LNCaP clone FGC (cell line): ENCODE measurements around the gene FBXO41.
A peak's percentile ranks its signal among the peaks of the same experiment; 100 is the strongest.

ENCODE experiments used
- DNase-seq: peaks from one replicate; pipeline ENCODE4 v3.0.0-alpha.2; 2011; ENCODE audit warnings: low read depth
- H3K4me3 ChIP-seq: 2 replicates; pipeline ENCODE4 v1.5.1; 2011; ENCODE audit warnings: mild to moderate bottlenecking, low read depth, low read length, control low read depth
- TF ChIP-seq, protein P1 (sequence below): IDR thresholded peaks from 2 replicates; pipeline ENCODE4 v1.5.1; 2012; ENCODE audit warnings: mild to moderate bottlenecking; ENCODE audit not compliant: control insufficient read depth, insufficient read depth; ENCODE audit errors: extremely low read depth

The FBXO41 gene

DNA sequence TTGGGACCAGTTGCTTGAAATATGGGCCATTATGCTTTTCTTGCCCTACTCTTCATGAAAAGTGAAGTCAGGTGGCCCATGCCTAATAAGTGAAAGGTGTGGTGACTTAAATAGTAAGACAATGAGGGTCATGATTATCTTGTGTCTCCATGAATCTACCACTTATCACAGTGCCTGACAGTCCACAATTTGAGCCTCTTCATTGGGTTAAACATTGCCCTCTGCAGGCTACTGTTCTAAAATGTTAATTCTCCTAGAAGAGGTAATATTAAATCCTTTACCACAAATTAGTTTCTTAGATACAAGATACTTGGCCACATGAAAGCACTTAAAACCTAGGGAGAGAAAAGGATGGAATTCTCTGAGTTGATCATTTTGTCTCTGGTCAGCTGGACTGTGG lies 5.0 kb upstream of the FBXO41 start:
- H3K4me3 ChIP-seq = no peak overlapping the region
- TF ChIP-seq, protein P1, sequence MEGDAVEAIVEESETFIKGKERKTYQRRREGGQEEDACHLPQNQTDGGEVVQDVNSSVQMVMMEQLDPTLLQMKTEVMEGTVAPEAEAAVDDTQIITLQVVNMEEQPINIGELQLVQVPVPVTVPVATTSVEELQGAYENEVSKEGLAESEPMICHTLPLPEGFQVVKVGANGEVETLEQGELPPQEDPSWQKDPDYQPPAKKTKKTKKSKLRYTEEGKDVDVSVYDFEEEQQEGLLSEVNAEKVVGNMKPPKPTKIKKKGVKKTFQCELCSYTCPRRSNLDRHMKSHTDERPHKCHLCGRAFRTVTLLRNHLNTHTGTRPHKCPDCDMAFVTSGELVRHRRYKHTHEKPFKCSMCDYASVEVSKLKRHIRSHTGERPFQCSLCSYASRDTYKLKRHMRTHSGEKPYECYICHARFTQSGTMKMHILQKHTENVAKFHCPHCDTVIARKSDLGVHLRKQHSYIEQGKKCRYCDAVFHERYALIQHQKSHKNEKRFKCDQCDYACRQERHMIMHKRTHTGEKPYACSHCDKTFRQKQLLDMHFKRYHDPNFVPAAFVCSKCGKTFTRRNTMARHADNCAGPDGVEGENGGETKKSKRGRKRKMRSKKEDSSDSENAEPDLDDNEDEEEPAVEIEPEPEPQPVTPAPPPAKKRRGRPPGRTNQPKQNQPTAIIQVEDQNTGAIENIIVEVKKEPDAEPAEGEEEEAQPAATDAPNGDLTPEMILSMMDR = no peak
- DNase-seq = no peak

GRCh38 chr2:73286134-73286655 lies 1.9 kb upstream of the FBXO41 start:
- DNase-seq = no peak
- no peak overlapping the region for H3K4me3 ChIP-seq
- TF ChIP-seq, protein P1 = no peak

GRCh38 chr2:73285159-73285739 lies 971 bp upstream of the FBXO41 start:
- TF ChIP-seq, protein P1 = no peak
- DNase-seq = no peak
- H3K4me3 ChIP-seq = peak overlapping the region; percentile 65

GRCh38 chr2:73283545-73284295 lies 558 bp downstream of the FBXO41 start:
- TF ChIP-seq, protein P1 = no peak
- DNase-seq = no peak
- peak overlapping the region; percentile 65 for H3K4me3 ChIP-seq

GRCh38 chr2:73282924-73283544 lies 1.2 kb downstream of the FBXO41 start:
- DNase-seq = no peak
- TF ChIP-seq, protein P1 = no peak

GRCh38 chr2:73281244-73281643 lies 3.0 kb downstream of the FBXO41 start:
- TF ChIP-seq, protein P1 = no peak
- no peak overlapping the region for H3K4me3 ChIP-seq
- DNase-seq = no peak

More at GRCh38 chr2:73282924-73283544, 1.2 kb downstream of the FBXO41 start:
- peak overlapping the region; percentile 65 for H3K4me3 ChIP-seq
